ENCODE data around the gene FYB1. TPM values are rescaled to one million over a fixed set of nuclear protein-coding genes. Genes with fewer than 3 reads are reported as not detected.

Gene FYB1
- total RNA-seq, 2 donors from 2014 or later: not detected

DNA sequence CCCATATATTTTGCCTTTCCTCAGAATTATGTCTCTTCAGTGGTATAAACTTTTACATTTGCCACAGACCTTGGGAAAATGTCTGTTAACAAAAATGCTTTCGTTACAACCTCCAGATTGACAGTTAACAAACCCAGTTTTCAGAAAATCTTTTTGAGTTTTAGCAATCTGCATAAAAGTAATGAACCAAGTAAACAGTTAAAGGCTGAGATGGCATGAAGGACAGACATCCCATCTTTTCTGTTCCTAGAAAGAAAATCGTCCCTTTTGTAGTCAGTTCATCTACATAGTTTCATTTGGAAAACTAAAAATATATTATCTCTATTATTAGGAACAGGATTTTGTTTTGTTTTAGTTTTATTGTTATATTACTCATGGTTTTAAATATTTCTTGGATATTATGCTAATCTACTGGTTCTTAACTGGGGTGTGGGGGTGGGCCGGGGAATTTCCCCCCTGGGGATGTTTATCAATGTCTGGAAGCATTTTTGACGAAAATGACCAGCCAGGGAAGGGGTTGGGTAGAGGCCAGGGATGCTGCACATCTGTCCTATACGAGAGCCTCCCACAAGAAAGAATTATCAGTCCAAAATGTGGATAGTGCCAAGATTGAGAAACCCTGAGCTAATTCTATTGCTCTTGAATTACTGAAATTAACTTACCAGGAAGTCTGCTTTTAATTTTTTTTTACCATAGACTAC, 11.9 kb downstream of the FYB1 start:
- 66 to 73% methylated on average over 4 to 5 of the region's 5 CpGs for WGBS, 2 experiments (ENCODE audit: insufficient coverage in 1 of 2, insufficient read length in 1 of 2)
- DNase-seq: no peak
- H3K27me3 ChIP-seq (ENCODE audit: control insufficient read depth, insufficient read depth, low read length, poor library complexity, severe bottlenecking): no peaks in the 10 kb centered on the region
- no peaks in the 10 kb centered on the region for H3K9me3 ChIP-seq (ENCODE audit: control insufficient read depth, low read length)
- Mint-ChIP-seq H3K27me3 (ENCODE audit: insufficient read depth) (no peaks in the 10 kb centered on the region), H3K9me3 (peaks cover 2% of the 10 kb centered on the region), H3K4me3 (no peak overlapping the region), H3K36me3 (ENCODE audit: low read depth) (no peaks in the 10 kb centered on the region), H3K27ac (no peak overlapping the region), H3K4me1 (no peaks in the 10 kb centered on the region)
- no peak overlapping the region for H3K4me3 ChIP-seq (ENCODE audit: low read length)
- H3K27ac ChIP-seq (ENCODE audit: low read depth, low read length): no peak overlapping the region
- H3K36me3 ChIP-seq (ENCODE audit: control insufficient read depth, insufficient read depth, low read length): no peaks in the 10 kb centered on the region
- no peak overlapping the region for H3K9ac ChIP-seq (ENCODE audit: extremely low read depth, low read length, poor library complexity, severe bottlenecking)
- no peaks in the 10 kb centered on the region for H3K4me1 ChIP-seq (ENCODE audit: control insufficient read depth, insufficient read depth, low read length)
- TF ChIP-seq, protein P1, sequence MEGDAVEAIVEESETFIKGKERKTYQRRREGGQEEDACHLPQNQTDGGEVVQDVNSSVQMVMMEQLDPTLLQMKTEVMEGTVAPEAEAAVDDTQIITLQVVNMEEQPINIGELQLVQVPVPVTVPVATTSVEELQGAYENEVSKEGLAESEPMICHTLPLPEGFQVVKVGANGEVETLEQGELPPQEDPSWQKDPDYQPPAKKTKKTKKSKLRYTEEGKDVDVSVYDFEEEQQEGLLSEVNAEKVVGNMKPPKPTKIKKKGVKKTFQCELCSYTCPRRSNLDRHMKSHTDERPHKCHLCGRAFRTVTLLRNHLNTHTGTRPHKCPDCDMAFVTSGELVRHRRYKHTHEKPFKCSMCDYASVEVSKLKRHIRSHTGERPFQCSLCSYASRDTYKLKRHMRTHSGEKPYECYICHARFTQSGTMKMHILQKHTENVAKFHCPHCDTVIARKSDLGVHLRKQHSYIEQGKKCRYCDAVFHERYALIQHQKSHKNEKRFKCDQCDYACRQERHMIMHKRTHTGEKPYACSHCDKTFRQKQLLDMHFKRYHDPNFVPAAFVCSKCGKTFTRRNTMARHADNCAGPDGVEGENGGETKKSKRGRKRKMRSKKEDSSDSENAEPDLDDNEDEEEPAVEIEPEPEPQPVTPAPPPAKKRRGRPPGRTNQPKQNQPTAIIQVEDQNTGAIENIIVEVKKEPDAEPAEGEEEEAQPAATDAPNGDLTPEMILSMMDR (conservative IDR thresholded peaks at IDR 0.05): no peak

DNA sequence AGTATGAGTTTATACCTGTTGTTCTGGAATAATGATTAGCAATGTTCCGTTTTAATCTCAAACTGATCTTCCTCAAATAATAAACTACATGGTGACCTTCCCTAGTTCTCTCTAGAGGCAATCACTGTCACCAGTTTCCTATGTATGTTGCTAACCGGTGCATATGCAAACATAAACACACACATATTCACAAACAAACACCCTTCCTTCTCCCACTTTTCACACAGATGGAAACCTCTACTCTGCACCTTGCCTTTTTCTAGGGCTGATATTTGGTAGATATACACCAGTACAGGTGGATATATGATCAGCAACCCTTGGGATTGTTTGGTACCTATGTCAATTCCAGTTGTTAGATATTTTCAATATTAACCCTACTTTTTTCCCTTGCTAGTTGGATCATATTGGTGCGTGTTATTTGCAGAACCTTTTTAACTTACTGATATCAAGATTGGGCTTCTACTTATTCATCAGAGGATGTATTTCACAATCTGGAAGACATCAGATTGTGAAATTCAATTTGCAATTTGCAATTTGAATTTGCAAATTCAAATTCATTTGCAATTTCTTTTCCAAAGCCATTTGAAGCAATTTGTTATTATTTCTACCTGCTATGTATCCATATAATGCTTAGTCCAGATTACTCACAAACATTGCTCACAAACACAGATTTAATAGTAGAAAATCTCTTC, 12.6 kb downstream of the FYB1 start:
- Histone ChIP-seq H3K27me3 (ENCODE audit: control insufficient read depth, insufficient read depth, low read length, poor library complexity, severe bottlenecking) (no peaks in the 10 kb centered on the region), H3K27ac (ENCODE audit: low read depth, low read length) (no peak overlapping the region), H3K9me3 (ENCODE audit: control insufficient read depth, low read length) (no peaks in the 10 kb centered on the region), H3K36me3 (ENCODE audit: control insufficient read depth, insufficient read depth, low read length) (no peaks in the 10 kb centered on the region), H3K9ac (ENCODE audit: extremely low read depth, low read length, poor library complexity, severe bottlenecking) (no peak overlapping the region), H3K4me3 (ENCODE audit: low read length) (no peak overlapping the region), H3K4me1 (ENCODE audit: control insufficient read depth, insufficient read depth, low read length) (no peaks in the 10 kb centered on the region)
- no peaks in the 10 kb centered on the region for H3K4me1 Mint-ChIP-seq
- no peak overlapping the region for H3K27ac Mint-ChIP-seq
- H3K27me3 Mint-ChIP-seq (ENCODE audit: insufficient read depth): no peaks in the 10 kb centered on the region
- no peak for DNase-seq
- WGBS, 2 experiments (ENCODE audit: insufficient coverage in 1 of 2, insufficient read length in 1 of 2): 97% methylated on average over 3 of the region's 3 CpGs; no CpG with 5 or more reads in 1 of the 2 experiments
- TF ChIP-seq, protein P1 (conservative IDR thresholded peaks at IDR 0.05): no peak
- no peak overlapping the region for H3K4me3 Mint-ChIP-seq
- H3K9me3 Mint-ChIP-seq: peaks cover 2% of the 10 kb centered on the region
- no peaks in the 10 kb centered on the region for H3K36me3 Mint-ChIP-seq (ENCODE audit: low read depth)

DNA sequence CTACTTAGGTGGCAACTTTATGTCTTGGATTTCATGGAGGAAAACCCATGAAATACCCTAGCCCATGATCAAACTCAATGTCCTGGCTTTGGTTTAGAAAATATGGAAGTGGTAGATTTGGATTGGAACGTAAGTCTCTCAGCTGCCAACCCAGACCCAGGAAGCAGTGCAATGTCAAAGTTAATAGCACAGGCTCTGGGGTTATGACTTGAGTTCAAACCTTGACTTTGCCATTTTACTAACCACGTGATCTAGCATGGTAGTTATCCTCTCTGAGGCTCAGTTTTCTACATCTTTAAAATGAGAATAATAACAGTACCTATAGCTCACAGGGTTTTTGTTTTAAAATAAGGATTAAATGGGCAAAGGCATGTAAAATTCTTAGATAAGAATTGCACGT, 13.8 kb downstream of the FYB1 start:
- peaks cover 2% of the 10 kb centered on the region for H3K9me3 Mint-ChIP-seq
- H3K4me1 ChIP-seq (ENCODE audit: control insufficient read depth, insufficient read depth, low read length): no peaks in the 10 kb centered on the region
- no peaks in the 10 kb centered on the region for H3K27me3 Mint-ChIP-seq (ENCODE audit: insufficient read depth)
- no peaks in the 10 kb centered on the region for H3K9me3 ChIP-seq (ENCODE audit: control insufficient read depth, low read length)
- 80 to 100% methylated on average over 1 to 2 of the region's 3 CpGs for WGBS, 2 experiments (ENCODE audit: insufficient coverage in 1 of 2, insufficient read length in 1 of 2)
- H3K4me3 ChIP-seq (ENCODE audit: low read length): no peak overlapping the region
- H3K27me3 ChIP-seq (ENCODE audit: control insufficient read depth, insufficient read depth, low read length, poor library complexity, severe bottlenecking): no peaks in the 10 kb centered on the region
- no peak overlapping the region for H3K9ac ChIP-seq (ENCODE audit: extremely low read depth, low read length, poor library complexity, severe bottlenecking)
- H3K36me3 ChIP-seq (ENCODE audit: control insufficient read depth, insufficient read depth, low read length): no peaks in the 10 kb centered on the region
- TF ChIP-seq, protein P1 (conservative IDR thresholded peaks at IDR 0.05): no peak
- DNase-seq: no peak
- H3K36me3 Mint-ChIP-seq (ENCODE audit: low read depth): no peaks in the 10 kb centered on the region
- no peak overlapping the region for H3K27ac Mint-ChIP-seq
- H3K4me1 Mint-ChIP-seq: no peaks in the 10 kb centered on the region
- H3K4me3 Mint-ChIP-seq: no peak overlapping the region
- H3K27ac ChIP-seq (ENCODE audit: low read depth, low read length): no peak overlapping the region
